GM19193 (cell line): ENCODE measurements around the gene GFOD1.
A peak's percentile ranks its signal among the peaks of the same experiment; 100 is the strongest.

Experiments used
- POLR2A ChIP-seq: IDR thresholded peaks from 4 replicates; pipeline ENCODE4 v1.6.1; 2011; ENCODE audit not compliant: insufficient read depth, insufficient read length; ENCODE audit errors: extremely low read depth

GFOD1 gene

GRCh38 chr6:13432526-13433184 is 54.7 kb downstream of the GFOD1 start:
- TF ChIP-seq POLR2A = no peak

- peak; percentile 2 for TF ChIP-seq POLR2A
Observed at GRCh38 chr6:13431861-13432465, 55.4 kb downstream of the GFOD1 start.

- peak; percentile 3 for TF ChIP-seq POLR2A
Observed at GRCh38 chr6:13431059-13431656, 56.2 kb downstream of the GFOD1 start.

- no peak for TF ChIP-seq POLR2A
Observed at GRCh38 chr6:13429406-13429753, 58.0 kb downstream of the GFOD1 start.

- no peak for TF ChIP-seq POLR2A
Observed at GRCh38 chr6:13428583-13429405, 58.6 kb downstream of the GFOD1 start.

GRCh38 chr6:13427801-13428582 is 59.4 kb downstream of the GFOD1 start:
- peak; percentile 35 for TF ChIP-seq POLR2A

GRCh38 chr6:13427316-13427715 is 60.1 kb downstream of the GFOD1 start:
- TF ChIP-seq POLR2A = no peak

- peak; percentile 37 for TF ChIP-seq POLR2A
Observed at GRCh38 chr6:13425943-13426931, 61.2 kb downstream of the GFOD1 start.

- TF ChIP-seq POLR2A = no peak
Observed at GRCh38 chr6:13425270-13425873, 62.0 kb downstream of the GFOD1 start.

GRCh38 chr6:13423252-13423651 is 64.1 kb downstream of the GFOD1 start:
- no peak for TF ChIP-seq POLR2A

- TF ChIP-seq POLR2A = no peak
Observed at GRCh38 chr6:13422681-13423221, 64.6 kb downstream of the GFOD1 start.

- no peak for TF ChIP-seq POLR2A
Observed at GRCh38 chr6:13421425-13422059, 65.9 kb downstream of the GFOD1 start.
